Spleen (tissue), 11 donors: ENCODE measurements around the gene COL25A1. TPM values are rescaled to one million over a fixed set of nuclear protein-coding genes. Genes with fewer than 3 reads are reported as not detected.

Experiments used
- DNase-seq: peaks from one replicate; pipeline ENCODE4 v3.0.0-alpha.2; 2020
- H3K27ac ChIP-seq, 8 donors: fragments of 200-600 bp; sonication (generic) in 7 of 8; 1 replicate in 4 of 8; 2 replicates in 4 of 8; pipeline versions ENCODE4 v1.5.0 to v1.8.0; 2016 to 2021; ENCODE audit warnings: inconsistent platforms in 4 of 8, mild to moderate bottlenecking in 4 of 8, moderate library complexity in 1 of 8
- H3K27me3 ChIP-seq, 7 donors: fragments of 200-600 bp; sonication (generic) in 6 of 7; replicated peaks in 1 of 7; 1 replicate in 4 of 7; 2 replicates in 3 of 7; pipeline versions ENCODE4 v1.5.0 to v1.8.0; 2016 to 2021; ENCODE audit warnings: inconsistent platforms in 3 of 7, mild to moderate bottlenecking in 1 of 7
- H3K36me3 ChIP-seq, 6 donors: fragments of 200-600 bp; sonication (generic) in 5 of 6; 1 replicate in 4 of 6; 2 replicates in 2 of 6; pipeline versions ENCODE4 v1.5.0 to v1.8.0; 2016 to 2021; ENCODE audit warnings: inconsistent platforms in 2 of 6
- H3K4me1 ChIP-seq, 6 donors: fragments of 200-600 bp; sonication (generic) in 5 of 6; 1 replicate in 3 of 6; 2 replicates in 3 of 6; pipeline versions ENCODE4 v1.5.0 to v1.8.0; 2016 to 2021; ENCODE audit warnings: inconsistent platforms in 3 of 6
- H3K4me3 ChIP-seq, 8 donors: fragments of 200-600 bp; sonication (generic) in 7 of 8; 1 replicate in 4 of 8; 2 replicates in 4 of 8; pipeline versions ENCODE4 v1.5.0 to v1.8.0; 2016 to 2021; ENCODE audit warnings: inconsistent platforms in 4 of 8, mild to moderate bottlenecking in 4 of 8, moderate library complexity in 2 of 8
- H3K9me3 ChIP-seq, 8 donors: fragments of 200-600 bp; sonication (generic) in 7 of 8; 1 replicate in 4 of 8; 2 replicates in 4 of 8; pipeline versions ENCODE4 v1.5.0 to v1.8.0; 2016 to 2021; ENCODE audit warnings: inconsistent platforms in 4 of 8
- CTCF ChIP-seq, 11 experiments: fragments of 200-600 bp in 7 of 11; fragments of 450-650 bp in 4 of 11; sonication (generic) in 4 of 11; IDR thresholded peaks in 8 of 11; conservative IDR thresholded peaks in 3 of 11; 1 replicate in 7 of 11; 2 replicates in 4 of 11; pipeline versions ENCODE4 v1.4.0 to v1.8.0; 2016 to 2021; ENCODE audit warnings: antibody characterized with exemption in 11 of 11, inconsistent platforms in 4 of 11, mild to moderate bottlenecking in 1 of 11
- POLR2A ChIP-seq, 3 donors: fragments of 450-650 bp; IDR thresholded peaks; one replicate each; pipeline ENCODE4 v1.5.1; 2017; ENCODE audit warnings: antibody characterized with exemption in 3 of 3, mild to moderate bottlenecking in 1 of 3
- POLR2AphosphoS5 ChIP-seq, 3 donors: sonication (generic); formaldehyde crosslinking; IDR thresholded peaks; one replicate each; pipeline ENCODE4 v1.5.1; 2017; ENCODE audit warnings: antibody characterized with exemption in 3 of 3
- WGBS, 5 donors: extraction: QIAGEN DNeasy Blood & Tissue Kit in 3 of 5; methylation state at CpG; one replicate each; pipeline versions ENCODE4 v1.1.5 to v1.1.7; 2013 to 2018; 5-methylcytosine and 5-hydroxymethylcytosine counted together
- intact Hi-C: fragments of 100-400 bp; cut with DNase I; formaldehyde crosslinking; loops from one replicate; pipeline ENCODE4 v1.15.0; 2023; ENCODE audit warnings: low total_unique reads
- polyA plus RNA-seq, 3 donors: library from polyadenylated mRNA; stranded (reverse); fragments of 200-250 nt; gene quantifications; one replicate each; pipeline ENCODE4 v1.2.1, GENCODE V29; 2013
- total RNA-seq, 7 donors: library from RNA; depleted of rRNA in 3 of 7; stranded (reverse); fragments of >200 nt in 3 of 7; fragmentation: NEBNext Ultra II Directional in 4 of 7; extraction: Animal tissue kit (Norgen Biotek cat#: 25700) in 4 of 7; gene quantifications; one replicate each; pipeline versions ENCODE4 v1.1.0 to v1.2.1, GENCODE V29; 2016 to 2021
- donor health status: healthy with polysubstance abuse.
- donor health status: DM: no; HTN: no; CAD: no; lungs with moderate emphysema.
- donor health status: DM: no; HTN: no; CAD: no.
- donor health status: Bipolar disorder and iron deficiency.
- donor health status: healthy.
- donor health status: DM: no; HTN: no; CAD: no.
- donor health status: DM: yes; HTN: yes; CAD: no.

Gene COL25A1
- total and polyA plus RNA-seq, 10 donors: 0.06 to 1.9 (median 0.57) TPM; not detected in 1

GRCh38 chr4:108922191-108922590 lies 380.3 kb downstream of the COL25A1 start:
- no peak overlapping the region for H3K27ac ChIP-seq
- no peaks in the 10 kb centered on the region for H3K27me3 ChIP-seq
- no peaks in the 10 kb centered on the region for H3K4me1 ChIP-seq
- no peaks in the 10 kb centered on the region for H3K9me3 ChIP-seq
- TF ChIP-seq CTCF (IDR thresholded peaks at IDR 0.05 in 8 of 11, conservative IDR thresholded peaks at IDR 0.05 in 3 of 11): no peak
- TF ChIP-seq POLR2A (IDR thresholded peaks at IDR 0.05): no peak
- TF ChIP-seq POLR2AphosphoS5 (IDR thresholded peaks at IDR 0.05): no peak
- no peak overlapping the region for H3K4me3 ChIP-seq
- DNase-seq: no peak
- no peaks in the 10 kb centered on the region for H3K36me3 ChIP-seq
- intact Hi-C loops: no loop called here
- WGBS, 5 donors: 82 to 91% (median 88%) methylated on average over 5 of the region's 5 CpGs

DNA sequence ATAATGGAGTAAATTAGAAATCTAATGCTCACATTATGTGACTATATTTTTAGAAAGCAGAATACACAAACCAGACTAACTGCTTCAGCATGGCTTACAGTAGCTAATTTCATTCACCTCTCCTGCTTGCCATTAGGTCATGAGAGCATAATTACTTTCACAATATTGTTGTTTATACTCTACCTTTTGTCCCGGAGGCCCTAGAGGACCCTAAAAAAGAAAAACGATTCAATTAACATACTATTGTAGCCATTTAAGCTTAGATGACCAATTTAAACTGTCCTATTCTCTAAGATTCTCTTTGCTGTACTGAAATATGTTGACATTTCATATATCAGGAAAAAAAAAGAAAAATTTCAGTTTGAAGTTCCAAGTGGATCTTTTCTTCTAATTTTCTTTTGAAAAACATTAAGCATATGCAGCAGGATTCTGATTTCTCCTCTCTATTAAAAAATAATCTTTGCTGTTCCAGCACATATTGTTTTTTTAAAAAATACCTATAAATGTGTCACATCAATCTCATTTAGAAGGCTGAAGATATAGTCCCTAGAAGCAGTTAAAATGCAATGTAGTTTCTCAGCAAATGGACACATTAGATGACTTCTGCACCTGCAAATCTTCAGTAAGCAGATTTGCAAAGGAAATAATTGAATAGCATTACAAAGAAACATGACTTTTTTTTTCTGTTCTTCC lies 381.9 kb downstream of the COL25A1 start:
- Histone ChIP-seq H3K36me3 (no peaks in the 10 kb centered on the region), H3K27ac (no peak overlapping the region), H3K4me1 (no peaks in the 10 kb centered on the region), H3K27me3 (no peaks in the 10 kb centered on the region), H3K9me3 (no peaks in the 10 kb centered on the region), H3K4me3 (no peak overlapping the region)
- intact Hi-C loops: no loop called here
- DNase-seq: no peak
- TF ChIP-seq CTCF (IDR thresholded peaks at IDR 0.05 in 8 of 11, conservative IDR thresholded peaks at IDR 0.05 in 3 of 11): no peak
- no peak for TF ChIP-seq POLR2AphosphoS5 (IDR thresholded peaks at IDR 0.05)
- no peak for TF ChIP-seq POLR2A (IDR thresholded peaks at IDR 0.05)
- 50 to 87% (median 82%) methylated on average over 2 of the region's 2 CpGs for WGBS, 5 donors

DNA sequence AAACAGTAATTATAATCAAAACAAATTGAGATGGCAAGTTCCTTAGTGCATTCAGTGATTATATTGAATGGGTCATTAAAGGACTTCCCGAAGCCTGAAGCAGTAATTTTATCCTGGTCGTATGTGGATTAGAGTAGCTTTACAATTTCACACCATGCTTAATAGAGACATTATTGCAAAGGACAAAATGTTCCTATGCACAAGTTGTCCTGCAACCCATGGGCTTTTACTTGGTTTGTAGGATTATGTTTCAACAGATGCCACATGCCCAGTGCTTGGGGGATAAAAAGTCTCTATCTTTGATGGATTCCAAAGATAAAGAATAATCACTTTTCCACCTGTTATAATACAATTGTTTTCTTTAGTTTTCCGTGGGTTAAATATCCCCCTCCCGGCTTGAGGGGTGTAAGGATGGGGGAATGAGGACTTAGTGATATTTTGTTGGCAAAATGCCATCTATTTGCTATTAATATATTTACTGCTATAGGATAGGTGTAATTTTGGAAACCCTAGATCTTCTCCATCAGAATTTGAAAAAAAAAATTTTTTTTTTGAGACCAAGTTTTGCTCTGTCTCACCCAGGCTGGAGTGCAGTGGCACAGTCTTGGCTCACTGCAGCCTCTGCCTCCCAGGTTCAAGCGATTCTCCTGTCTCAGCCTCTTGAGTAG lies 383.1 kb downstream of the COL25A1 start:
- 91 to 98% (median 93%) methylated on average over 5 of the region's 5 CpGs for WGBS, 5 donors
- intact Hi-C loops: no loop called here

More for the DNA sequence above, 383.1 kb downstream of the COL25A1 start:
- no peaks in the 10 kb centered on the region for H3K4me1 ChIP-seq
- no peaks in the 10 kb centered on the region for H3K27me3 ChIP-seq
- H3K27ac ChIP-seq: no peak overlapping the region
- no peaks in the 10 kb centered on the region for H3K9me3 ChIP-seq
- H3K36me3 ChIP-seq: no peaks in the 10 kb centered on the region
- TF ChIP-seq POLR2A (IDR thresholded peaks at IDR 0.05): no peak
- no peak for TF ChIP-seq POLR2AphosphoS5 (IDR thresholded peaks at IDR 0.05)
- no peak for TF ChIP-seq CTCF (IDR thresholded peaks at IDR 0.05 in 8 of 11, conservative IDR thresholded peaks at IDR 0.05 in 3 of 11)
- DNase-seq: no peak
- no peak overlapping the region for H3K4me3 ChIP-seq
